Effector memory CD8-positive, alpha-beta T cell (primary cell): ENCODE results near the gene CZIB.
"Not testable (repeated sequence)": the region's sequence is repeated elsewhere in the genome, so short reads cannot be mapped to it uniquely, and the experiment has no call there.

Experiments
- ATAC-seq: fragments of 150-1000 bp; cut with Tn5 transposase; replicated peaks from 2 replicates; pipeline ENCODE4 v1.10.0; 2021; ENCODE audit warnings: mild to moderate bottlenecking, moderate library complexity
- DNase-seq, 3 experiments: peaks; one replicate each; pipeline ENCODE4 v3.0.0; 2021
- H3K27ac Mint-ChIP-seq, 2 donors: one replicate each; pipeline ENCODE4 v1.8.0; 2022; ENCODE audit warnings: mild to moderate bottlenecking in 2 of 2, mixed read lengths in 2 of 2, moderate library complexity in 2 of 2
- H3K27me3 Mint-ChIP-seq, 2 donors: one replicate each; pipeline ENCODE4 v1.8.0; 2022; ENCODE audit warnings: mixed read lengths in 2 of 2
- H3K36me3 Mint-ChIP-seq: one replicate; pipeline ENCODE4 v1.8.0; 2022; ENCODE audit warnings: mild to moderate bottlenecking, moderate library complexity, mixed read lengths; ENCODE audit not compliant: insufficient read depth
- H3K4me1 Mint-ChIP-seq, 2 donors: one replicate each; pipeline ENCODE4 v1.8.0; 2022; ENCODE audit warnings: low read depth in 2 of 2, mixed read lengths in 2 of 2
- H3K4me3 Mint-ChIP-seq, 2 donors: one replicate each; pipeline ENCODE4 v1.8.0; 2022; ENCODE audit warnings: mild to moderate bottlenecking in 2 of 2, mixed read lengths in 2 of 2, moderate library complexity in 2 of 2
- H3K9me3 Mint-ChIP-seq, 2 donors: one replicate each; pipeline ENCODE4 v1.8.0; 2022; ENCODE audit warnings: mixed read lengths in 2 of 2

CZIB gene

GRCh38 chr1:53190210-53190611 lies 30.2 kb downstream of the CZIB start:
- ATAC-seq = no peak
- Mint-ChIP-seq H3K4me3 (no peak overlapping the region), H3K27ac (no peak overlapping the region), H3K9me3 (no peaks in the 10 kb centered on the region), H3K27me3 (peaks cover 0 to 4% of the 10 kb centered on the region in 2 donors), H3K36me3 (no peaks in the 10 kb centered on the region), H3K4me1 (no peaks in the 10 kb centered on the region)
- no peak for DNase-seq

GRCh38 chr1:53189061-53189460 lies 31.4 kb downstream of the CZIB start:
- H3K27ac Mint-ChIP-seq = no peak overlapping the region
- H3K36me3 Mint-ChIP-seq = no peaks in the 10 kb centered on the region
- H3K4me3 Mint-ChIP-seq = no peak overlapping the region
- DNase-seq = no peak
- ATAC-seq = no peak
- no peaks in the 10 kb centered on the region for H3K9me3 Mint-ChIP-seq
- H3K27me3 Mint-ChIP-seq = peaks cover 0 to 4% of the 10 kb centered on the region in 2 donors
- H3K4me1 Mint-ChIP-seq = no peaks in the 10 kb centered on the region

GRCh38 chr1:53188099-53188498 lies 32.3 kb downstream of the CZIB start:
- no peaks in the 10 kb centered on the region for H3K4me1 Mint-ChIP-seq
- no peak overlapping the region for H3K27ac Mint-ChIP-seq
- H3K9me3 Mint-ChIP-seq = no peaks in the 10 kb centered on the region
- H3K27me3 Mint-ChIP-seq = peaks cover 0 to 4% of the 10 kb centered on the region in 2 donors
- DNase-seq = no peak
- no peak overlapping the region for H3K4me3 Mint-ChIP-seq
- ATAC-seq = no peak
- H3K36me3 Mint-ChIP-seq = no peaks in the 10 kb centered on the region

- H3K4me1 Mint-ChIP-seq = no peaks in the 10 kb centered on the region
- H3K4me3 Mint-ChIP-seq = no peak overlapping the region
- no peaks in the 10 kb centered on the region for H3K9me3 Mint-ChIP-seq
- no peak for DNase-seq
- ATAC-seq = no peak
- H3K27ac Mint-ChIP-seq = no peak overlapping the region
- peaks cover 0 to 4% of the 10 kb centered on the region in 2 donors for H3K27me3 Mint-ChIP-seq
- H3K36me3 Mint-ChIP-seq = no peaks in the 10 kb centered on the region
Observed at GRCh38 chr1:53187401-53187800, 33.0 kb downstream of the CZIB start.

- no peak overlapping the region for H3K27ac Mint-ChIP-seq
- peaks cover 0 to 4% of the 10 kb centered on the region in 2 donors for H3K27me3 Mint-ChIP-seq
- no peaks in the 10 kb centered on the region for H3K4me1 Mint-ChIP-seq
- no peaks in the 10 kb centered on the region for H3K36me3 Mint-ChIP-seq
- DNase-seq = no peak
- ATAC-seq = no peak
- H3K9me3 Mint-ChIP-seq = no peaks in the 10 kb centered on the region
- H3K4me3 Mint-ChIP-seq = no peak overlapping the region
Observed at GRCh38 chr1:53186533-53186932, 33.9 kb downstream of the CZIB start.

- H3K36me3 Mint-ChIP-seq, ATAC-seq, H3K9me3 Mint-ChIP-seq, H3K27me3 Mint-ChIP-seq, H3K27ac Mint-ChIP-seq, DNase-seq, H3K4me3 Mint-ChIP-seq, H3K4me1 Mint-ChIP-seq: not testable (repeated sequence)
Observed at GRCh38 chr1:53185955-53186297, 34.5 kb downstream of the CZIB start.

- no peak overlapping the region for H3K4me3 Mint-ChIP-seq
- no peaks in the 10 kb centered on the region for H3K9me3 Mint-ChIP-seq
- peaks cover 0 to 4% of the 10 kb centered on the region in 2 donors for H3K27me3 Mint-ChIP-seq
- no peaks in the 10 kb centered on the region for H3K4me1 Mint-ChIP-seq
- H3K36me3 Mint-ChIP-seq = no peaks in the 10 kb centered on the region
- peak; percentile 17 for ATAC-seq
- no peak overlapping the region for H3K27ac Mint-ChIP-seq
- DNase-seq = no peak
Observed at GRCh38 chr1:53183095-53183990, 37.1 kb downstream of the CZIB start.

- Mint-ChIP-seq H3K27ac (no peak overlapping the region), H3K36me3 (no peaks in the 10 kb centered on the region), H3K9me3 (no peaks in the 10 kb centered on the region), H3K4me3 (no peak overlapping the region), H3K27me3 (peaks cover 3 to 4% of the 10 kb centered on the region in 2 donors), H3K4me1 (no peaks in the 10 kb centered on the region)
- DNase-seq (no peak), ATAC-seq (no peak)
Observed at GRCh38 chr1:53182716-53183094, 37.7 kb downstream of the CZIB start.

GRCh38 chr1:53182111-53182593 lies 38.3 kb downstream of the CZIB start:
- no peaks in the 10 kb centered on the region for H3K9me3 Mint-ChIP-seq
- no peaks in the 10 kb centered on the region for H3K36me3 Mint-ChIP-seq
- no peaks in the 10 kb centered on the region for H3K4me1 Mint-ChIP-seq
- peaks cover 2 to 8% of the 10 kb centered on the region in 2 donors for H3K27me3 Mint-ChIP-seq
- peak; percentile 80 to 84 (median 83) for DNase-seq
- no peak overlapping the region for H3K4me3 Mint-ChIP-seq
- peak; percentile 97 for ATAC-seq
- H3K27ac Mint-ChIP-seq = no peak overlapping the region

- H3K9me3 Mint-ChIP-seq = no peaks in the 10 kb centered on the region
- H3K27me3 Mint-ChIP-seq = peaks cover 6 to 20% of the 10 kb centered on the region in 2 donors
- no peak for DNase-seq
- no peak overlapping the region for H3K27ac Mint-ChIP-seq
- no peak for ATAC-seq
- no peaks in the 10 kb centered on the region for H3K36me3 Mint-ChIP-seq
- no peak overlapping the region for H3K4me3 Mint-ChIP-seq
- H3K4me1 Mint-ChIP-seq = no peaks in the 10 kb centered on the region
Observed at GRCh38 chr1:53180951-53181350, 39.5 kb downstream of the CZIB start.

- peaks cover 10 to 28% of the 10 kb centered on the region in 2 donors for H3K27me3 Mint-ChIP-seq
- ATAC-seq (no peak), DNase-seq (no peak)
- H3K36me3 Mint-ChIP-seq = no peaks in the 10 kb centered on the region
- no peak overlapping the region for H3K27ac Mint-ChIP-seq
- no peaks in the 10 kb centered on the region for H3K4me1 Mint-ChIP-seq
- H3K4me3 Mint-ChIP-seq = no peak overlapping the region
- no peaks in the 10 kb centered on the region for H3K9me3 Mint-ChIP-seq
Observed at GRCh38 chr1:53180226-53180625, 40.2 kb downstream of the CZIB start.

- Mint-ChIP-seq H3K36me3 (peaks cover 4% of the 10 kb centered on the region), H3K9me3 (no peaks in the 10 kb centered on the region), H3K4me1 (peaks cover 8 to 9% of the 10 kb centered on the region in 2 donors), H3K4me3 (no peak overlapping the region), H3K27me3 (peaks cover 18 to 50% of the 10 kb centered on the region in 2 donors), H3K27ac (no peak overlapping the region)
- DNase-seq (no peak), ATAC-seq (no peak)
Observed at GRCh38 chr1:53176452-53177208, 43.8 kb downstream of the CZIB start.

GRCh38 chr1:53174971-53175913 lies 45.2 kb downstream of the CZIB start:
- DNase-seq (no peak), ATAC-seq (no peak)
- Mint-ChIP-seq H3K27ac (no peak overlapping the region), H3K4me3 (no peak overlapping the region), H3K4me1 (peaks cover 8 to 9% of the 10 kb centered on the region in 2 donors), H3K27me3 (peaks cover 18 to 50% of the 10 kb centered on the region in 2 donors), H3K9me3 (no peaks in the 10 kb centered on the region), H3K36me3 (peaks cover 4% of the 10 kb centered on the region)
